ENCODE measurements around the gene TNFSF11. TPM values are rescaled to one million over a fixed set of nuclear protein-coding genes. Genes with fewer than 3 reads are reported as not detected.

Gene TNFSF11
- total RNA-seq, 1 donor from 2014 or later, result not detected

GRCh38 chr13:42610649-42611048 is 36.7 kb downstream of the TNFSF11 start:
- DNase-seq (ENCODE audit: low spot score), result no peak

- no peak for DNase-seq (ENCODE audit: low spot score)
Measured at GRCh38 chr13:42611086-42611779, 37.3 kb downstream of the TNFSF11 start.

DNA sequence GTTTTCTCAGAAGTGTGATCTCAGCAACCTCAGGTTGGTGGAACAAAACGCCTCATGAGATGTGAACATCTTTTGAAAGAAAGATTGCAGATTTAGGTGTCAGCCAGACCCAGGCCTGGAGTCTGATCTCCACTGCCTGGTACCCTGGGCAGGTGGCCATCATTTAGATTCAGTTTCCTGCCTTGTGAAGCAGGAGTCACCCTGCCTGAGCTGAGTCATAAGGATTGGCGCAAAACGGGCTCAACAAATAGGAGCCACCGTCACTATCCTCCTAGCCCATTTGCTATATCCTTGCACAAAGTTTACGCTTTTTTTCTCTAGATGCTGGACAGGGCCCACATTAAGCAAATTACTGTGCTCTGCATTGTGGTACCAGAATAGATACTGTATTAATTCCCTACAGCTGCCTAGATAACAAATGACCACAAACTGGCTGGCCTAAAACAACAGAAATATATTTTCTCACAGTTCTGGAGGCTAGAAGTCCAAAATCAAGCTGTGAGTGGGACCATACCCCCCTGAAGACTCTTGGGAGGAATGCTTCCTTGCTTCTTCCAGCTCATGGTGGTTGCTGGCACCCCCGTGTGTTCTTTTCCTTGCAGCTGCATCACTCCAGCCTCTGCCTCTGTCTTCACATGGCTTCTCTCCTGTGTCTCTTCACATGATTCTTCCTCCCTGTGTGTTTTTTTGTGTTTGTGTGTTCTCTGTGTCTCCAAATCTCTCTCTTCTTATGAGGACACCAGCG is 38.2 kb downstream of the TNFSF11 start:
- DNase-seq (ENCODE audit: low spot score), result no peak

- DNase-seq (ENCODE audit: low spot score), result no peak
Measured at GRCh38 chr13:42614436-42615035, 40.6 kb downstream of the TNFSF11 start.

DNA sequence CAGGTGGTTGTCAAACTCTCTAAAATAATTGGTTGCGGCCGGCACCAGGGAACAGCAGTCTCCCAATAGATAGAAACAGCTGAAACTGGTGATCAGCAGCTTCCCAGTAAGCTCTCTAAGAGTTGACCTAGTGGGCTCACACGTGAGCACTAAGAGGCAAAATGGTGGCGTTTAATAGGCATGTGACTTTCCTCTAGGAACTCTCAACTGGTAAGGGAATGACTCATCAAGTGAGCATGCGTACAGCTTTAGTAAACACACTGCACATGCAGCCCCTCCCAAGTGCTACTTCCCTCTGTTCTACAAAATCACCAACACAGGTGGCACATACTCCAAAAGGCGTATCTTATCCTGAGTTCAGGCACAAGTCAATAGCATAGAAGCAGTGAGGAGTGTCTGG is 41.7 kb downstream of the TNFSF11 start:
- DNase-seq (ENCODE audit: low spot score), result no peak

GRCh38 chr13:42617221-42617620 is 43.3 kb downstream of the TNFSF11 start:
- DNase-seq (ENCODE audit: low spot score), result no peak

DNA sequence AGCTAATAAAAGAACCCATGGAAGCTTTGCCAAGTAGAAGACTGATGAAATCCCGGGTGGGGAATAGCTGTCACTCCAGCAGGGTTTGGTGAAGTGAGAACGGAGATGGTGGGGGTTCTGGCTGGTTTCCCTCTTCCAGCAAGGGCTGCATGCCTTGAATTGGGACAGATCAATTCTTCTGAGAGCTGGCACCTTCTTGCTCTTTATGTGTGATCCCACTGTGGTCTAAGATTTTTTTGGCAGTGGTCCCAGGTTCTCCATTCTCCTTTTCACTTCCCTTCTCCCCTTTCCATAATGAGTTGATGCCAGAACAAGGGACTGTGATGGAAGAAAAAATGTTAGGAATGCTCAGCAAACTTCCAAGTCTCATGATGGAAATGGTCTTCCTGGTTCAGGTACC is 50.0 kb downstream of the TNFSF11 start:
- DNase-seq (ENCODE audit: low spot score), result no peak

DNA sequence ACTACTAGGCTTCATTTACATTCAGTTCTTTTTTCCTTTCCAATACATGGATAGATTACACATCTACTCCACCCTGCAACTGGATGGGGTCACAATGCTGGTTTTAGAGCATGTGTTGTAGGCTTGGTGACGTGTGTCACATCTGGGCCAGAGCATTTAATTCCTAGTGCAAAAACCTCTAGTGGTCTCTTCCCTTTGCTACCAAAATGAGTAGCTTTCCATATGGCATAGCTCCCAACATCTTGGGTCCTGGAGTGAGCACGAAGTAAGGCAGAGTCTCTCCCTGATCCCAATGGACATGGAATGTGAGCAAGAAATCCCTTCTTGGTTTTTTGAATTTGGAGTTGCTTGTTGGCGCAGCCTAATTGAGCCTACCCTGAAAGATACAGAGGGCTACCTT is 51.7 kb downstream of the TNFSF11 start:
- DNase-seq (ENCODE audit: low spot score), result no peak

DNA sequence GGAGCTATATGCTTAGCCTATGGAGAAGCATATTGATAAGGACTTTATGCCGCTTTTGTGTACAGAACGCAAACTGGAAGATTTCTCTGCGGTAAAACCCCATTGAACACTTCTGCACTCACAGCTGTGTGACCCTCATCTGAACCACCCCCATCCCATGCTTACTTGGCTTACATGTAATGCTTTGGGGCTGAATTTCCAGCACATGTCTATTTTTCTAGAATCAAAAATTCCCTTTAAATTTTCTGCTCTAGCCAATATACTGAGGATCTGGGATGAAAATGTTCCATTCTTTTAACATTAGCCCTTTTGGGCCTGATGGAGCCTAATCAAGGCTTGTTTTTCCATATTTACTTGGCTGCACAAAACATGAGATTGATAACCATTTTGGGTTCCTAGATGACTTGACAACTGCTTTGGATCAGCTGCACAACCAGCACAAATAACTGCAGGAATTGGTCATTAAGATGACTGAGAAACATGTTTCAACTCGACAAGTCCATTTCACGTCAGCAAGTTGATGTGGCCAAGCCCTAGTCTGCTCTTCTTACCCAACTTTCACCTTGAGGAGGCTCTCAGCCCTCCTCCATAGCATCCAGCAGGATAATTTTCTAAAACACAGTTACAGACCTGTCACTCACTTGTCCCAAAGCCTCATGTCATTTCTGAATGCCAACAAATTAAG is 52.4 kb downstream of the TNFSF11 start:
- DNase-seq (ENCODE audit: low spot score), result no peak

- no peak for DNase-seq (ENCODE audit: low spot score)
Measured at GRCh38 chr13:42628666-42629065, 54.7 kb downstream of the TNFSF11 start.

DNA sequence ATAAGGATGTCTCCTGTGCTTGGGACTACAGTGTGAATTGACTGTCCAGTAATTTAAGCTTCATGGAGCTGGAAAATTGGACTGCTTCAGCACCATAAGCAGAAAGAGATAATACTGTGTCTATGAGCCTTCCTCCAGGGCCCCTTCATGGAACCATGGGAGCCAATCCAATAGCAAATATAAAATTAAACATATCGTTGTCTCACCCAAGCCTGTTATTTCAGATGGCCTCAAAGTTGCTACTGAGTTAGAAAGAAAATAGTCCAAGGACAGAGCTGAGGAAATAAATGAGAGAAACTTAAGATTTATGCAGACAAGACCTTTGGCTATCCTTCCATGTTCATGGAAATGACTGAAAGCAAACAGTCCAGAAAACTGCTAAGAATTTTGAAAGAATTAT is 57.2 kb downstream of the TNFSF11 start:
- DNase-seq (ENCODE audit: low spot score), result no peak

DNA sequence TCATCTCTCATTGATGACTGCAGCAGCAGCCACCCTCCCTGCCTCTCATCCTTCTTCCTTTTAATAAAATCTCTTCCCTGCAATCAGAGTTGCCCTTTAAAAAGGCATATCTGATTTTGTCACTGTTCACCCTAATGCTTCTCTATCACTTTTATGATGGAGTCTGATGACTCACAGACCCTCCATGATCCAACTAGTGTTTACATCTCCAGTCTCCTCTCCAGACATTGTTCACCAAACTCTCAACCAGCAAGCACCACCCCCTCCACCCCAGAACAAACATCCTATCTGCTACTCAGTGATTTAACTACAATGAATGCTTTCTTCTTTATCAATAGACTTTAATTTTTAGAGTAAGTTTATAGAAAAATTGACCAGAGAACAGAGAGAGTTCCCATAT is 59.5 kb downstream of the TNFSF11 start:
- DNase-seq (ENCODE audit: low spot score), result no peak

DNA sequence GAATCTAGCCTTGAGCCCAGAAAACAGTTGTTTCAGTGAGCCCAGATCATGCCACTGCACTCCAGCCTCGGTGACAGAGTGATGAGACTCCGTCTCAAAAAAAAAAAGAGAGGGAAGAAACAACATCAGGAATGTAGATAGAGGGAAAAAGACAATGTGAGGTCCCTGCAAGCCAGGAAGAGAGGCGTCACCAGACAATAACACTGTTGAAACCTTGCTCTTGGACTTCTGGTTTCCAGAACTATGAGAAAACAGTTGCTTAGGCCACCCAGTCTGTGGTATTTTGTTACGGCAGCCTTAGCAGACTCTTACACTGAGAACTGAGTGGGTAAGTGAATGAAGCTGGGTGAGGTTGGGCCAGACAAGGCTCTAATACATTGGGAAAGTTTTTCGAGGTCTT is 64.1 kb downstream of the TNFSF11 start:
- no peak for DNase-seq (ENCODE audit: low spot score)

GRCh38 chr13:42638886-42639285 is 64.9 kb downstream of the TNFSF11 start:
- no peak for DNase-seq (ENCODE audit: low spot score)

DNA sequence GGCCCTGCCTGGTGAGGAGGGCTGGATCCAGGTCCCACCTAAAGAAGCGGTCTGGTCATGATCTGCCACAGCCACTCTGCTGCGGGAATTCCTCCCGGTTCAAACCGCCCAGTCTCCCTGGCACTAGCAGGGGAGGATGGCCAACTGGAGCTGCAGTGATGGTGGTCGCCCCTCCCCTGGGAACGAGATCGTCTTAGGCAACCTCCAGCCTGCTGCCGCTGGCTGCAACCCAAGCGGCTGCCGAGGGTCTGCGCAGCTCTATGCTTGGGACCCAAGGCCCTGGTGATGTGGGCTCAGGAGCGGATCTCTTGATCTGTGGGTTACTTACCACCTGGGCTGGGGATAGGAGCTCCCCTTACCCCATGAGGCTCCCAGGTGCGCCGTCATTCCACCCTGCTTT is 69.1 kb downstream of the TNFSF11 start:
- DNase-seq (ENCODE audit: low spot score), result no peak

GRCh38 chr13:42644841-42645240 is 70.9 kb downstream of the TNFSF11 start:
- DNase-seq (ENCODE audit: low spot score), result no peak

- DNase-seq (ENCODE audit: low spot score), result no peak
Measured at GRCh38 chr13:42645717-42646116, 71.8 kb downstream of the TNFSF11 start.

- DNase-seq (ENCODE audit: low spot score), result no peak
Measured at GRCh38 chr13:42649141-42649540, 75.2 kb downstream of the TNFSF11 start.

DNA sequence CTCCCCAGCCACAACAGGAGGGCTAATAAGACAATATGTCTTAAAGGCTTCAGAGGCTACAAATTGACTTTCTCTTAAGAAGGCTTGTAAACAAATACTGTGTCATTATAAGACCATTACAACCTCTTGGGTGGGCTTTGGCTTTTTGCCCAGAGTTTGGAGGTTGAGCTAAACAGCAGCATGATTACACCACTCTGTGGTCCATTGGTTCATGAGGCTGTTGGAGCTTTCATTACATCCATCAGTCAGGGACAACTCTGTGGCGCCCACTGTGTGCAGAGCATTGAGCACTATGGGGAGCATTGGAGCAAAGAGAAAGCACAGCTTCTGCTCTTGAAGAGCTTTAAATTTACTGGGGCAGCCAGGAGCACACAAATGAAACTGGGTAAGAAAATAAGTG is 75.9 kb downstream of the TNFSF11 start:
- no peak for DNase-seq (ENCODE audit: low spot score)

GRCh38 chr13:42650506-42650905 is 76.6 kb downstream of the TNFSF11 start:
- DNase-seq (ENCODE audit: low spot score), result no peak

GRCh38 chr13:42651936-42652641 is 78.1 kb downstream of the TNFSF11 start:
- DNase-seq (ENCODE audit: low spot score), result no peak

Data from mesenteric fat pad (tissue), 1 donor.